Esophagus muscularis mucosa (tissue), 3 donors: ENCODE results near the gene ELAPOR1.

Experiments used
- POLR2AphosphoS5 ChIP-seq, 2 donors: sonication (generic); formaldehyde crosslinking; IDR thresholded peaks; one replicate each; pipeline ENCODE4 v1.6.1; 2017; ENCODE audit warnings: antibody characterized with exemption in 2 of 2
- TF ChIP-seq, protein P1 (sequence below), 3 experiments: fragments of 200-600 bp in 2 of 3; fragments of 450-650 bp in 1 of 3; sonication (generic) in 2 of 3; IDR thresholded peaks; one replicate each; pipeline ENCODE4 v1.5.1; 2017 to 2019; ENCODE audit warnings: antibody characterized with exemption in 3 of 3, mild to moderate bottlenecking in 2 of 3, moderate library complexity in 1 of 3

- TF ChIP-seq, protein P1, sequence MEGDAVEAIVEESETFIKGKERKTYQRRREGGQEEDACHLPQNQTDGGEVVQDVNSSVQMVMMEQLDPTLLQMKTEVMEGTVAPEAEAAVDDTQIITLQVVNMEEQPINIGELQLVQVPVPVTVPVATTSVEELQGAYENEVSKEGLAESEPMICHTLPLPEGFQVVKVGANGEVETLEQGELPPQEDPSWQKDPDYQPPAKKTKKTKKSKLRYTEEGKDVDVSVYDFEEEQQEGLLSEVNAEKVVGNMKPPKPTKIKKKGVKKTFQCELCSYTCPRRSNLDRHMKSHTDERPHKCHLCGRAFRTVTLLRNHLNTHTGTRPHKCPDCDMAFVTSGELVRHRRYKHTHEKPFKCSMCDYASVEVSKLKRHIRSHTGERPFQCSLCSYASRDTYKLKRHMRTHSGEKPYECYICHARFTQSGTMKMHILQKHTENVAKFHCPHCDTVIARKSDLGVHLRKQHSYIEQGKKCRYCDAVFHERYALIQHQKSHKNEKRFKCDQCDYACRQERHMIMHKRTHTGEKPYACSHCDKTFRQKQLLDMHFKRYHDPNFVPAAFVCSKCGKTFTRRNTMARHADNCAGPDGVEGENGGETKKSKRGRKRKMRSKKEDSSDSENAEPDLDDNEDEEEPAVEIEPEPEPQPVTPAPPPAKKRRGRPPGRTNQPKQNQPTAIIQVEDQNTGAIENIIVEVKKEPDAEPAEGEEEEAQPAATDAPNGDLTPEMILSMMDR (IDR thresholded peaks at IDR 0.05), result no peak
- TF ChIP-seq POLR2AphosphoS5 (IDR thresholded peaks at IDR 0.05), result no peak
Measured at GRCh38 chr1:109116286-109116685, 2.4 kb downstream of the ELAPOR1 start.
